Raji (cell line): ENCODE measurements around the gene GAPDHS.

Experiments
- POLR2A ChIP-seq: IDR thresholded peaks from 2 replicates; pipeline ENCODE4 v1.6.1; 2011; ENCODE audit warnings: low read depth, low read length, control low read depth; ENCODE audit not compliant: insufficient read depth

GAPDHS gene

DNA sequence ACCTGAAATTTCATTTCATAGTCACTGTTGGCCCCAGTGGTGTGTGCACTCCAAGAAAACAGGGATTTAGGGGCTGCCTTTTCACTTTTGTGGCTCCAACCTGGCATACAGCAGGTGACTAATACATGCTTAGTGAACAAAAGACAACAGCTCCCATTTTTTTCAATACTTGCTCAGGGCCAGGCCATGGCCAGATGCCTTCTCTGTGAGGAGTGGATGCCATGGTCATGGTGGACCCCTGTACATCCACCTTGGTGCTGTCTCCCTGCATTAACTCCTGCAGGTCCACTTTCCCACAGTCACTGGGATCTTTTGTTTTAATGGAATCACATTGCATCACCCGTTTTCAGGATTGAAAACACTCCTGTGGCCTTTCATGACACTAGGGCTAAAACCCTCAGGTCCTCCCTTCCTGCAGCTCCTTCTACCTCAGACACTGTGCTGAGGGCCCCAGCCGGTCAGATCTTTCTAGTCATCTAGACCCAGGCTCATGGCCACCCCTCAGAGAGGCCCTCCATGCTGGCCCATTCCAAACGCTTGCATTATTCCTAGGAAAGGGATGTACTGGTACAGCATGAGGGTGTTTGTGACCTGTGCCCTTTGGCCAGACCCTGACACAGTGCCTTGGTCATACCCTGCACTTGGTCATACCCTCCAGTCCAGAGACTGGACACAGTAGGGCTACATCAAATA is 11.0 kb downstream of the GAPDHS start:
- TF ChIP-seq POLR2A: no peak

DNA sequence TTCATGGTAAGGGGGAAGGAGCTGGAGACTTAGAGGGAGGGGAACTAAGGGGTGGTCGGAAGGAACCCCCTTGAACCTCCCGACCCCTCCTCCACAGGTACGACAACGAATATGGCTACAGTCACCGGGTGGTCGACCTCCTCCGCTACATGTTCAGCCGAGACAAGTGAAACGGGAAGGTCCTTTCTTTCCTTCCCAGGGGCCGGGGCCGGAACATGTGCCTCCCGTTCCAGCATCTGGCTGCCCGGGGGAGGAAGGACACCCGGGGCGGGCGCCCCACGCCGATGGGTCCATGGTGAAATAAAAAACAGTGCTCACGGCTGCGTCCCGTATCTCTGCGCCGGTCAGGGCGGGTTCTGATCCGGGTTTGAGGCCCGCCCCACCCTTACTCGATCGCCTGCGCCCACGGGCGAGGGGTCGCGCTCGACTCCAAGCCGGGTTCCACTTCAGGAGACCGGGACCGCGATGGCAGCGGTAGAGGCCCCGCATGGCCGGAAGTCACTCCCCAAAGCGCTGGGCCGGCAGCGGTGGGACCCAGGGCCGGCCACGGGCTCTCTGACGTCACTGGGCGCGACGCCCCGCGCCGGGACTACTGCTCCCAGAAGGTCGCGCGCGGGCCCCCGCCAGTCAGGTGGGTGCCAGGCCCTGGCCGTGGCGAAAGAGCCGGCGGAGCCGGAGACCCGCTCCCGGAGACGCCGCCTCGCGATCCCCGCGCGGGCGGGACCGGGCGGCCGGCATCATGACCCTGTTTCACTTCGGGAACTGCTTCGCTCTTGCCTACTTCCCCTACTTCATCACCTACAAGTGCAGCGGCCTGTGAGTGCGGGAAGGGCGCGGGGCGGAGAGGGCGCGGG is 12.0 kb downstream of the GAPDHS start, which contains the start of gene TMEM147:
Gene TMEM147 (plus strand): TSS at position 626 of the 854 bp plus-strand sequence. CDS start 114 bp downstream, at position 740.
- peak; percentile 86 for TF ChIP-seq POLR2A

DNA sequence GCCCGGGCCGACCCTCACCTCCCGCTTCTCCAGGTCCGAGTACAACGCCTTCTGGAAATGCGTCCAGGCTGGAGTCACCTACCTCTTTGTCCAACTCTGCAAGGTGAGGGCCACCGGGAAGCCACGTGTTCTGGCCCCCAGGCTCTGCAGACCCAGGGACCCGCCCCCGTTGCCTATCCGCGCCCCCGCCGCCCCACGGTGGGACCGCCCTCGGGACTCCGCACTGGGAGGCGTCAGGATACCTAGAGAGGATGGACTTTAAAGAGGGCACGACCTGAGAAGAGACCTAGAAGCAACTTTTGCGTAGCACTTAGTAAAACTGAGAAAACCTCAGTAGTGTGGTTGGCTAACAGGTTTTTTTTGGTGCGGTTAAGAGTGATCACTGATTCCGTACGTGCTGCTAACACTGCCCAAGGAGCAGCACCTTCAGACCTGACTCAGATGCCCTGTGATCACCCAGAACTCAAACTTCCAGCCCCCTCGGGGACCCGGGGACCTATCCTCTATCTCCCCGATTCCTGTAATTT is 12.7 kb downstream of the GAPDHS start:
- TF ChIP-seq POLR2A: no peak

DNA sequence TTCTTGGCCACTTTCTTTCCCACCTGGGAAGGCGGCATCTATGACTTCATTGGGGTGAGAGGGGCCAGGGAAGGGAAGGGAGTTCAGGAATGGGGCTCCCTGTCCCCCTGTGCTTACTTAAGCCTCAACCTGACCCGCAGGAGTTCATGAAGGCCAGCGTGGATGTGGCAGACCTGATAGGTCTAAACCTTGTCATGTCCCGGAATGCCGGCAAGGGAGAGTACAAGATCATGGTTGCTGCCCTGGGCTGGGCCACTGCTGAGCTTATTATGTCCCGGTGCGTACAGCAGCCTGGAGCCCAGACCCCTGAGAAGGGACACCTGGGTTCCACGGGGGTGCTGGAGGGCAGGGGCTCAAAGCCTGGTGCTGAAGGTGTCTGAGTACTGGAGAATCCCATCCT is 13.3 kb downstream of the GAPDHS start:
- no peak for TF ChIP-seq POLR2A

- TF ChIP-seq POLR2A: no peak
Measured at GRCh38 chr19:35549174-35549788, 16.0 kb downstream of the GAPDHS start.

DNA sequence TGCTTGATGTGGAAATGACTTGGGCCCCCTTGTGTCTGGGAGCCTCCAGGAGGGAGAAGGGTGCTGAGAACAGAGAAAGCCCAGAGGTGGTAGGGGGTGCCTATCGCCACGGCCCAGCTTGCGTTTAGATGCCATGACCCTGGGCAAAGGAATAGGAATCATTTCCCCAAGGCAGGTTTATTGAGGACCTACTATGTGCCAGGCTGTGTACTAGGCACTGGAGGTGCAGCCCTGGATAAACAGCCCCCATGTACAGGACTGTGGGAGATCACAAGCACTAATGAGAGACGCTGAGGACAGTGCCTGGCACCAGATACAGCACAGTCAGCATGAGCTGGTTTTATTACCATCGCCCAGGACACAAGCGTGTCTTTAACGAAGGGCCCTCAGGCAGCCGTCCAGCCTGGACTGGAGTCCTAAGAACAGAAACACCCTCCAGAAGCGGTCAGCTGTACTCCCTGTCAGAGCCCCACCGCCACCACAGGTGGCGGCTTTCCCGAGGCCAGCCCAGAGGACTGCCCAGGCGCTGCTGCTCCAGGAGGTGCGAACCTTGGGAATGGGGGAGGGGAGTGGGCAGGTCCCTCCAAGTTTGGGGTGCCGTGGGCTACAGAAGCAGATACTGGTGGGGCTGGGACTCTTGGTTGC is 16.7 kb downstream of the GAPDHS start:
- TF ChIP-seq POLR2A: no peak

GRCh38 chr19:35551091-35551810 is 18.0 kb downstream of the GAPDHS start:
- no peak for TF ChIP-seq POLR2A

DNA sequence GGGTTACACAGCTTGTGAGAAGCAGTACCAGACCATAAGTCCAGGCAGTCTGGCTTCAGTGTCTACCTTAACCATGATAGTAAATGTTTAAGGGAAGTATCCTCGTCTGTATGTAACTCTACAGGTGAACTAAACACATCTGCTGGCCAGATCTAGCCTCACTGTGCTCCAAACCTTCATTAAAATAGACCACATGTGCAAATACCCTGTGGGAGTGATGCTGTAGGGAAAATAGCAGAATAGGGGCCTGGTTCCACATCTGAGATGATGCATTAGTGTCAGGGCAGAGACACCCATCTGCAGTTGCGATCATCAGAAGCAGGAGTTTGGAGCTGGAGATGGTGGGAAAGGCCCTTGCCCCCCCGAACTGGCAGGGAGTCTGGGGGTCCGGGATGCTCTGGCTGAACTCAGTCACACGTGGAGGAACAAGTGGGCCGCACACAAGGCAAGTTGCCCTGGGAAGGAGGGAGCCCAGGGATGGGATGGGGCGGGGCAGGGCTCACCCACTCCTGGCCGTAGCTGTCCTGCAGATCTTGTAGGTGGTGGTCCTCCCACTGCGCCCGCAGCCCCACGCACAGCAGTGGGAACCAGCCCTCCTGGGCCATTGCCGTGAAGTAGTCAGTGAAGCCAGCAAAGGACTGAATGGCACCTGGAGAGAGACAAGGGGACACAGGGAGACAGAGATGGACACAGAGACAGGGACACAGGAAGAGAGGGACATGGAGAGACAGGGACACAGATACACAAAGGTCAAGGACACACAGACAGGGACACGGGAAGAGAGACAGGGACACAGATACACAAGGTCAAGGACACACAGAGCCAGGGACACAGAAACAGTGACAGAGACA is 19.5 kb downstream of the GAPDHS start:
- no peak for TF ChIP-seq POLR2A

DNA sequence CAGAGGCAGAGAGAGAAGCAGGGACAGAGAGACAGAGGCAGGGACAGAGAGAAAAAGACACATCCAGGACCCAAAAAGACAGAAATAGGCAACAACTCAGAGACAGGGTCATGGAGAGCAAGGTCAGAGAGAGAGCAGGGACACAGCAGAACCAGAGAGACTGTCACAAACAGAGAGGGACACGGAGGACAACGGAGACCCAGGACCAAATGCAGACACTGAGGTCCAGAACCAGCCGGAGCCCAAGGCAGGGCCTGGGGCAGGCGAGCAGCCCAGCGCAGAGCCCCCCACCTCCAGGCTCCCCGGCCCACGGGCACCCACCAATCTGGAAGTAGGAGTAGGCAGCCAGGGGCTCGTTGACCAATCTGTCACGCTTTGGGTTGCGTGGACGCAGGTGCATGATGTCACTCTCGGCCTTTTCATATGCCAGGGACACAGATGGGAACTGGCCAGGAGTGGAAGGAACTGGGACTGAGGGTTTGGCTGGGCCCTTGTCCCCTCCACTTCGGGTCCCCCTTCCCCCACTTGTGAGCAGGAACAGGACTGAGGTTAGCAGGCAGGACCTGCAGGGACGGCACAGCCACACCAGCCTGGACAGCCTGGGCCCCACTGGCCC is 20.2 kb downstream of the GAPDHS start:
- no peak for TF ChIP-seq POLR2A

DNA sequence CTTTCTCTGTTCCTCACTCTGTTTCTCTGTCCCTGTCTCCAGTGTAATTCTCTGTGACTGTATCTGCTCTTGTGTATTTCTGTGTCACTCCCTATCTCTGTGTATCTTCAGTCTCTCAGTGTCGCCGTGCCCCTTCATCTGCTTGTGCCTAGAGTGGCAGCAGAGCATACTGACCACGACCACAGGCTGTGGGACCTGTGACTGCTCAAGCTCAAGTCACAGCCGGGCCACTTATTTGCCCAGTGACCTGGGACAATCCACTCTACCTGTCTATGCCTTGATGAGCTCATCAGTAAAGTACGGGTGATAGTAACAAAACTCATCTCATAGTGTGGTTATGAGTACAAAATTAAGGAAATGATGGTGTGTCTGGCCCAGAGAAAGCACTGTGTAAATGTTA is 20.8 kb downstream of the GAPDHS start:
- TF ChIP-seq POLR2A: no peak

- no peak for TF ChIP-seq POLR2A
Measured at GRCh38 chr19:35555301-35556005, 22.2 kb downstream of the GAPDHS start.

GRCh38 chr19:35556025-35556590 is 22.9 kb downstream of the GAPDHS start:
- no peak for TF ChIP-seq POLR2A

DNA sequence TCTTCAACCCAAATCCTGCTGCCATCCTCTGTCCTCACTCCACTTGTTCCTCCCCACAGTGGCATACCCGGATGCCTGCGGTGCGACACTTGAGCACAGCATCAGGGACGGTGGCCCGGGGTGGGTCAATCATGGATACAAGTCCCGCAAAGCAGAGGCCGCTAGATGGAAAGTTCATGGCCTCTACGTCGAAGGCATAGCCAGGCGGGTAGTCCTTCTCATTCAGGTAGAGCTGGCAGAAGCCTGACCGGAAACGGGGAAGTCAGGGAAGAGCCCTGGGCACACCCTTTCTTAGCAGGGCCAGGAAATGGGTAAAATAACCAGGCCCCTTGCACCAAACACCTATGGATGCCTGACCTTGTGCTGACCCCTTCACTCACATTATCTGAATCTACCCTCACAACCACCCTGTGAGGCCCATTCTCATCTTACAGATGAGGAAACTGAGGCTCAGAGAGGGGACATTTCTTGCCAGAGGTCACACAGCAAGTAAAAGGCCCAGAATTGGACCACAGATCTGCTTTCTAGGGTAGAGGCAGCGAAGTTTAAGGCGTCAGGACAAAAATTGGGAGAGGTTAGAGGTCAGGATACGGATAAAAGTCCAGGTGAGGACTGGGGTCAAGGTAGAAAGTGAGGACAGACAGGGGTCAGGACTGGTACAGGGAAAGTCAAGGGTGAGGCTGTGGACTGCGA is 23.7 kb downstream of the GAPDHS start:
- no peak for TF ChIP-seq POLR2A
